NCI-H2227 (cell line): ENCODE results near the gene LRP1B.

ENCODE experiments used
- DNase-seq: peaks from one replicate; lab custom pipeline; 2025; ENCODE audit not compliant: unreplicated experiment; lab: John Stamatoyannopoulos, UW

The LRP1B gene

DNA sequence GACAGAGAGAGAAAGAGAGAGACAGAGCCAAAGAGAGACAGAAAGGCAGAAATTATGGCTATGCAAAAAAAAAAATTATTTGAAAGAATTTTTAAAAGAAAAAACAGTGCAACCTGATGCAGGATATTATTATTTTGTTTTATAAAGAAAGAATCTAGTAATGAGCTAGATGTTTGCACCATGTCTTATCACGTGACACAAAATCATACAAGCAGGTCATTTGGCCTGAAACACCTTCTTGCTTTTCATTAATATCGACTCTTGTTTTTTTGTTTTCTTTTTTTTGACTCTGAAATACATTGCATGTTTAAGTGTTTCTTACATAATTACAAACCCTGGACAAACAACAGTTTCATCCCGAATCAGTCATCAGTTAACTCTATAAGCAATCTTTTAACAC lies 606.0 kb downstream of the LRP1B start:
- no peak for DNase-seq

DNA sequence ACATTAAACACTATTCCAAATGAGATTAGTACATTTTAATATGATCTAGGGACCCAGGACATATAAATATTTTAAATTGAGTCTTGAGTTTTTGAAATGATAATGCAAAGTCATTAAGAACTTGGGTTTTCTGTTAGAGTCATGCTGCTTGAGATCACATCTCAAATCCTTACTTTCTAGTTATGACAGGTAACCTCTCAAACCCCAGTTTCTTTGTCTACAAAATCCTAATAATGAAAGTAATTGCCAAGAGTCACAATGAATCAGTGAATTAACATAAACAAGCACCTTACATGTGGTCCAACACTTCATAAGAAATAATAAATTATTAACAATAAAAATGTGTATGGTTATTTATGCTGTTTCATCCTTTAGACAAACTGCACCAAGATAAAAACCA lies 607.6 kb downstream of the LRP1B start:
- DNase-seq = no peak

DNA sequence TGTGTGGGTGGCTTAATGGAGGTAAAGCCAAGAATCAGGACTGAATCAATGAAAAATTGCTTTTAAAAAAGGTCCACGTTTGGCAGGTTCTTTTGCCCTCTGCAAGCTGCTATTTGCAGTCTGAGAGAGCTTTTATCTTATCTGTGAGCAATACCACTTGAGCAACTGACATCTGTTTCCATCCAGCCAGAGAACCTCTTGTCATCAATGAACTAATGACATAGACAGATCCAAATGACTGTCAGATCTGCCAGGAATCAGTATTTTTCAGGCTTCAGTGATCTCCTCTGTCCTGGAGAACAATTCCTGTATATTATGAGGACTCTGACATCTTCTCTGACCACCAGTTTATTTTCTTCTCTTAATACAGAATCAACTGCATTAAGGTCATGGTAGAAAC lies 608.1 kb downstream of the LRP1B start:
- DNase-seq = no peak

DNA sequence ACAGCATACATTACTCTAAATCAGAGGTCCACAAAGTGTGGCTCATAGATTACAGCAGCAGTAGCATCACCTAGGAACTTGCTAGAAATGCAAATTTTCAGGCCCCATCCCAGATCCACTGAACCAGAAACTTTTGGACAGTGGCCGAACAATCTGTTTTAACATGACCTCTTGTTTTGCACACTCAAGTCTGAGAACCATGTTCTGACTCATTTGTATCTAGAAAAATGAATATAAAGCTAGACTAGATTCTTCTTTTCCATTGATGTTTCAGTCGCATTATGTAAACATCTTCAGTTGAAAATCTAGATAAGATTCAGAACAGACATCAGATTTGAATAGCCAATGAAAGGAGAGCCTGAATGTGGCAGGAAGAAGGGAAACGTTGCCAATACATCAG lies 608.8 kb downstream of the LRP1B start:
- DNase-seq = no peak

DNA sequence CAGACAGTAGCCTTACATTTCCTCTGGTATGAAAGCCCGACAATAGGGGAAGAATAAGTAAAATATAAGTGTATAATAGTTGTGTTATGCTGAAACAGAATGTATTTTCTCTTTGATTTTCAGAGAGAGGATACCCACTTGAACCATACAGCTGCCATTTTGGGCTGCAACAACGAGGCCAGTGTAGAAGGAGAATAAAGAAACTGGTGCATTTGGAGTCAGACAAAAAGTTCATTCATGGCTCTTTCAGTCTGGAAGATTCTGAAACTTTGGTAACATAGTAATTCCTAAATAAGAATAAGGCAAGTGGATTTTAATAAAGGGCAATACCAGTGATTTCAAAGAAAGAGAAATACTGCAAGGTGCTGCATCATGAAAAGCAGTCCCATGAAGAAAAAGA lies 610.9 kb downstream of the LRP1B start:
- no peak for DNase-seq

DNA sequence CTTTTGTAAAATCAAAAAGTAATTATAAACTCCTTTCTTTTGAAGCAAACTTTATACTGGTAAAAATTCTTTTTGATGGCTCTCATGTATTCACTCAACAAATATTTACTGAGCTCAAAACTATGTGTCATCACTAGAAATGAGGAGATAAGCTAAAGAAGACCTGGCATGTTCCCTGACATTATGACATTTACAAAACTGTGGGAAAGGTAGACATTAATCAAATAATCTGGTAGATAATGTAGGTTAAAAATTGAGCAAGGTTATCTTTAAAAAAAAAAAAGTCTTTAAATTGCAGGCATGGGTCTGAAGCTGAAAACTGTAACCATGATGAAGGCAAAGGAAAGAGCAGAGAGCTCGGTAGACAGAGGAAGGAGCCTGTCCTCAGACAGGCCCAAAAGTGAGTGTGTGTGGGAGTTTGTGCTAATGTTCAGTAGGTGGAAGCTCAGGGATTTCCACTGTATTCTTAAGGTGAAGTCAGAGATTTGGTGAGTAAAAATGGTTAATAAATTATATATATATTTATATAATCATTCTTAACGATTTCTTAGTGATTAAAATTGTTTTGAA lies 612.9 kb downstream of the LRP1B start:
- no peak for DNase-seq

DNA sequence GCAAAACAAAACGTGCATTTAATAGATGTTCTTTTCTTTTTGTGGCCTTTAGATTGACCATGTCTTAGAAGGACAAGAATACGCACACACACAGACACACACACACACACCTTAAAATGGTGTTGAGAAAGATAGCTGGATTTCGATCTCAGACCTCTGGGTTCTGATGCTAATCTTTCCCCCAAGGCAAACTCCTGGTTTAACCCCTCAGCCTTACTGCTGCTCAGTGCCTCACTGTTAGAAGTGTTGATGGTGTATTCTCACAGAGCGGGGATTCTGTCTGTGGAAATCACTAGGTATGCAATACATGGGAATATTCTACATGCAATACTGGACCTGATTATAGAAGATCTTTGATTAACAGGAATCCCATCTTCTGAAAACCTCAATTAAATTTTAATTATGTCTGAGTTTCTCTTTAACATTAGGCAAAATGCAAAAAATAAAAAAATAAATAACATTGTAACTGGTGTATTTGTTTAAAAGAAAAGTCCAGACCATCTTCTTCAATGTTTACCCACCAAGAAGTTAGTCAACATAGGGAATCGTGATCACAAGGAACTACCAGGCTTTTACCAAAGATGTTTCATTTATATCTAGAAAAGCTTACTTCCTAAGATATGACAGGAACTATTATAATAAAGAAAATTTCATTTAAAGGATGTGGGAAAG lies 613.5 kb downstream of the LRP1B start:
- no peak for DNase-seq

DNA sequence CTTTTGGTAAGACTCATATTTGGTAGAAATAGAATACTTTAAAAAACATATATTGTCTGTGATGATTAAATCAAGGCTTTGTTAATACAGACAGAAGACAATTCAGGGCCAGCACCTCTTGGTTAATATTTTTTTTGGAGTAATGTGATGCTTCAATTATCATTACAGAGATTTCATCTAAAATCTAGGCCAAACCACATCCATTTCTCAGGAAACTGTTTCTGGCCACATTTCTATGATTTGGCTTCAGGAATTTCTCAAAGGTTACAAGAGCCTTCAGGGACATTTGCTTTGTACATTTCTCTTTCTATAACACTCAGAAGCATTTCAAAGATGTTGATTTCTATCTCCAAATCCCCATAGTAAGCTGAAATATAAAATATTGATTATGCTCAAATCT lies 614.9 kb downstream of the LRP1B start:
- no peak for DNase-seq

DNA sequence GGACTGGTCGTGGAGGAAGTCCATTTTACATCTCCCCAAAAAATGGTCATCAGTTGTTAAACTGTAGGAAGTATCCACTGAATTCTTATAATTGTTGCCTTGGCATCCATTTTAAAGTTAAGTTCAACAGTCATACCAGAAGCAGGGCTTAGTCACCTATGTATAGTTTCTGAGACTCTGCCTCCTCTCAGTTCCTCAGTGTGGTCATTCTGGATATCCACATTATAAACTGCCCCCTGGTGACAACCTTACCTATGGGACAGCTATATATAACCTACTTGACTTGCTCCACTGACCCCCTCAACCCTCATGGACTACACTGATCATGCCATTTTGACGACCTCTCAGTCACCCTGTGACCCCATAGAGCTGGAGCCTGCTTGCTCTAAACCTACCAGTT lies 617.0 kb downstream of the LRP1B start:
- DNase-seq = no peak

DNA sequence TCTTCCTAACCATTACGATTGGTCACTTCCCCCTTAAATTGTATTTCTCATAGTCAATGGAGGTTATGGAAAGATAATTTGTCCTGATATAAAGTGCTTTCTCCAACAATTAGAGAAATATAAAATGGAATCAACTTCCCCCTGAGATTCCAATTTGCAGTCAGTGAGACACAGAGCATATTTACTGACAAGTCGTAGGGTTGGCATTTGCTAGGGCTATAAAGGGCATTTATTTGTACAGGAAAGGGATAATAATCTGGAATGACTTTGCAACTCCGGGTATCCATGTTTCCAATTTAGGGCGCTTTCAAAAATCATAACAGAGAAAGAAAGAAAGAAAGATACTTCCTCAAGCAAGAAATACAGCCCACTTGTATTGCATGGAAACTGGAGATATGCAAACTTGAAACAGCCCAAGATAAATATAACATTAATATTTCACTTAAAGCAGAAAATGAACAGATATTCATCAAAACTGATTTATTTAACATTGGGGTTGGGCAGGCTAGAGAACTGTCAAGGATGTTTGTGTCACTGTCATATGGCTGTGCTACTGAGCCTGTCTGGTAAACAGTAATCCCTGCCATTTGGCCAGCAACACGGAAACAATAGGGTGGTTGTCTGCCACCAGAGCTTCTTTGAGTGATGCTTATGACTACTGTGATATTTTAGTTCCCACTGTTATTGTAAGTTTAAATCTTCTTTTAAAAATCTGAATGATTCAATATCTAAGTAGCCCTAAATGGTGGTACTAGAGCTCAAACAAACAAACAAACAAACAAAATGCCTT lies 621.8 kb downstream of the LRP1B start:
- no peak for DNase-seq

DNA sequence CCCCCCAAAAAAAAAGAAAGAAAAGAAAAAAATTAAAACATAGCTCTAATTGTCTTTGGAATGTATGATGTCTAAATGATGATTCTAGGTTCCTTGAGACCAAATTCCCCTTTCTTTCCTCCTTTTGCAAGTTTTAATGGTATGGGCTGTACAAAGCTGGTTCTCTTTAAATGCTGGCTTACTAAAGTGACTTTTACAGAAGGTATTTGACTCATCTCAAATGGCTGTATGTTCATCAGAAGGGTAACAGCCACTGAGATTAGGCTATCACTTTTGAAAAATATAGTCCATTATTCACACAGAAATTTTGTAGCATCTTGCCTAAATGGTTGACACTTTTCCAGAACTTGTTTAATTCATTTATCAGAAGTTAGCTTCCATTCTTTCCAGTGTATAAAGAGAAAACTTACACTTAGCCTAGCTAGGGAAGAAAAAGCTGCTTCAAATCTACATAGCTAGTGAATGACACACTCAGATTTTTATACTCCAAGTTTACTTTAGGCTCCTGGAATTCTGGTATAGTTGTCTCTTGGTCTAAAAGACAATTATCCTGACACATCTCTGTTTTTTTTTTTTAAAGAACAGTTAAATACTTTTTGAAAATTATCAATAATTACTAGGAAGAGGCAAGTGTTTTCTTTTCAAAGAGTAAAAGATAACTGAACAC lies 622.6 kb downstream of the LRP1B start:
- no peak for DNase-seq

DNA sequence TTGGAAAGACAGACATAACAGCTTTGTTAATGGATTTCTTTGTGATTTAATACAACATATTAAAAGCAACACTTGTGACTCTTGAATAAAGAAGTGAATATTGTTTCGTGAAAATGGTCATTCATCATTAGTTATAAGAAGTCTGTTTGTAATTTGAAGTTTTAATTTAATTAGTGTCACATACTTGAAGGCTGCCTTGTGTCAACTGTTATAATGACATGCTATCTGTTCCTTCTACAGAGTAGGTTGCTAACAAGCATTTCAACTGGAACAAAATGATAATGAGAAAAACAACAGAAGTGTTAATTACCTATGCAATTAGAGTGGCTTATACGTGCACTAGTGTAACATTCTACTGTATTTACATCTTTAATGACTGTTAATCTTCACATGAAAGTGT lies 624.7 kb downstream of the LRP1B start:
- no peak for DNase-seq

DNA sequence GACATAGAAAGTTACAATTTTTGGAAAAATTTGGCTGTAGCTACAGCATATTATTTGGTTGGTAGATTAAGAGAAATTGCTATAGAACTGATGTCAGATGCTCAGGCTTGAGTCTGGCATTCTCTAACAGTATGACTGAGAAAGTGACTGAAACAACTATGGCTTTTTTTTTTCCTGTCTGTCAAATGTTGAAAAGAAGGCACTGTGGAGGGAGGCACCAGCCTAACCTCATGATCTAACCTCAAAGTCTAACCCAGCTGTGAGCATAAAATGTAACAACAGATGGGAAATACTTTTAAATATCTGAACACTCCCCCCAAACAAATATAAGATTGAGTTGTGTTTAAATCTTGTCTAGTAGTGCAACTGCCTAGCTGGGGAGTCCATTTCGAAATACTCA lies 629.1 kb downstream of the LRP1B start:
- DNase-seq = no peak

DNA sequence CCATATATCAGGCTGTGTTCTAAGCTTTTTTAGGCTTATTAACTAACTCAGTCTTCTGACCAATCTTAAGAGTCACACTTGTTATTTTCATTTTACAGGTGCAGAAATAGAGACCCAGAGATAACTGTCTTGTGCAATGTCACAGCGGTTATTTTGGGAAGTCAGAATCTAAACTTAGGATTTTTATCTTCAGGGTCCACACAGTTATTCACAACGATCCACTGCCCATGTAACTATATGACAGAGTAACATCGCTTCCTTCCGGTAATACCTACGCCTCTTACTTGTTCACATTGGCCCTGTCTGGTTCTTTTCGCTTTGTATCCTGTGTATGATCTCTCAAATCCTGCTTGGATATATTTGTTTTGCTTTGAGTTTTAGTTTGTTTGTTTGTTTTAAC lies 631.7 kb downstream of the LRP1B start:
- DNase-seq = no peak

DNA sequence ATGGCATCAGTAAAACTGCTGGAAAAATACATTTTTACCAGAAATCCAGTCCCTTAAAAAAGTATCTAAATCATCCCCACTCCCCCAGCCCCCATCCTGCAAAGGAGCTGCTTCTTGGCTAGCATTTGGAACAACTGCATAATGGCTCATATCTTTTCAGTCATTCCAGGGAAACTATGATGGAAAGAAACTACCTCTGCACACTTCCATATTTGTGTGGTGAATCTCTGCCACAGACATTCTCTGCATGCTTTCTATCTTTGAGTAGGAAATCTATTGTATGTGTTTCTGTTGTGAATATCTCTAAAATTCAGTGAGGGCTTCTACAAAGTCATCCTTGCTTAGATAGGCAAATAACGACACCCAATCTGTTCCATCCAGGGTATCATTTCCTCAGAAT lies 632.3 kb downstream of the LRP1B start:
- DNase-seq = no peak

DNA sequence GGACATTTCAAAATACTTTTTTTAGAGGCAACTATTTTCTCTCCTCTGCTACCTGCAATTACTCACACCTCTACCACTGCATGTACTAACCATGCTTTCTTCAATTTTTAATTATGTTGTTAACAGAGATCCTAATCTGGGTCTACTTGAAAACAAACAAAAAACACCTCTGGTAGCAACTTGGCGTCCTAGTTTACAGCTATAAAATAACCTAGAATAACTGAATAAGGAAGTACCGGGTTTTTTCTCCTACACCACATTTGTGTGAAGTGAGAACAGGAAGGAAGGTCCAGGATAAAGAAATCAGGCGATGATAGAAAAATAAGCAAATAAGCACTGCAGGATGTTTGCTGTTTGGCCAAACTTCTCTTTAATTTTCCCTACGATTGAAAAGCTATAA lies 633.5 kb downstream of the LRP1B start:
- DNase-seq = no peak

DNA sequence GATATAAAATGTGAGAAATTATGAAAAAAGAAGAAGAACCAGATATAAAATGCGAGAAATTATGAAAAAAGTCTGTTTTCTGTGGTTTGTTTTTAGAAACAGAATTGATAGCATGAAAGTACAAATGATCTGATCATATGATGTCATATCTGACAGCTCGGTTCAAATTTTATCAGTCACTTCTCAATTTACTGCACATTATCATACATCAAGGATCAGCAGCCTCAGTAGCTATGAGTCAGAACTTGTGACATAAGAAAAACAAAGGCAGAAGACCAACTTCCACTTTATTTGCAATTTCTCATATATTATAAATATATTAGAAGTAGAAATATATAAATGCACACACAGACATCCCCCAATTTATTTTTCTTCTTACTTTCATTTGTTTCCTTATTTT lies 634.0 kb downstream of the LRP1B start:
- no peak for DNase-seq

DNA sequence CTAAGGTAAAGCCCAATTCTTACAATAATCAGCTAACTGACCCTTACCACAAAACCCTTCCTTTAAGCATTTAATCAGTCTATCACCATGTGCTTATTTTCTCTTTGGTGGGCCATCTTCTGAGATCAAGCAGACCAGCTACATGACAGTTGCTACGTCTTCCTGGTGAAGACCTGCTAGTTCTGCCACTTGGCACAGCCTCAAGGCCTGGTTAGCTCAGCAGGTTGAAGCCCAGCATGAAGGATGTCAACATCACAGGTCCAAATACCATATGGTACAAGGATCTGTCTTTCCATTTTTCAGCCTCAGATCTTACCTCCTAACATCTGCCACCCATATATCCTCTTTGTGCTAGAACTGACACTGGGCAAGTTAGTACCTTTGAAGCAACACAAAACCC lies 636.9 kb downstream of the LRP1B start:
- no peak for DNase-seq

DNA sequence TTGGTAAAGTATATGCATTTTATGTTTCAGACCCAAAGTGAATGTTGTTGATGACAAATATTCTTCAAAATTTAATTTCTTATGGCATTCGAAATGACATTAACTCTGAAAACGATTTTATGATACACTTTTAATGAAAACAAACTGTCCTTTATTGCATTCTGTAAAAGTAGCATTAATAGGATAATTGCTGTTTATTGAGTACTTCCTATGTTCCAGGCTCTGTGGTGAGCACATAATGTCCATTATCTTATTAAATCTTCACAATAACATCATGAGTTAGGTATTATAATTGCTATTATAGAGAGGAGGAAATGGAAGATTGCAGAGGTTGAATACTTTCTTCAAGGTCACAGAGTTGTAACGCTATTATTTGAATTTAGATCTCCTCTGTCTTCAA lies 638.0 kb downstream of the LRP1B start:
- no peak for DNase-seq

DNA sequence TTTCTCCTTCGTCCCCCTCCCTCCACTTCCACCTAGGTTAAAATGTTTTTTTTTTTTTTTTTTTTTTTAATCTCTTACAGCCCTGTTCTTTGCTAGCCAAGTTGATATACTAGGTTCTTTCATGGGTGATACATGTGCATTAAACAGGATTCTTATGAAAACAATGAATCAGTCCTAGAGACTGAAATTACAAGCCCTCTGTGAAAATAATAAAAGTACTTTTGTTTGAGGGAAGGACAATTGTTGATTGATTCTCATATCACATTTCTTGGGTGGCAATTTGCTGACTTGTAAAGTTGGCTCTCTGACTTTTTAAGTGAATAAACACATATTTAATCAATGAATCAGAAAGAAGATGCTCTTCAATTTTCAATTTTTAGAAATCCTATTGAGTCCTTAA lies 639.9 kb downstream of the LRP1B start:
- no peak for DNase-seq

DNA sequence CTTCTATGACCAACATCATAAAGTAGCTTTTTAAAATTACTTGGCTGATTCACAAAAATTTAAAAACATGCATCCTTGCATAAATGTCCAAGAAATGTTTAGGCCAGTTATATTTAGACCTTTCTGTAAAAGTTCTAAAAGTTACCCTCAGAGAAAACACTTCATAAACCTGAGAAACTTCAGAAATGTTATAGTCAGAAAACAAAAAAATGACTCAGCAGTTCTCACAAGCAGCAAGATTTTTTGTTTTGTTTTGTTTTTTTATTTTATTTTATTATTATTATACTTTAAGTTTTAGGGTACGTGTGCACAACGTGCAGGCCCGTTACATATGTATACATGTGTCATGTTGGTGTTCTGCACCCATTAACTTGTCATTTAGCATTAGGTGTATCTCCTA lies 648.1 kb downstream of the LRP1B start:
- no peak for DNase-seq

DNA sequence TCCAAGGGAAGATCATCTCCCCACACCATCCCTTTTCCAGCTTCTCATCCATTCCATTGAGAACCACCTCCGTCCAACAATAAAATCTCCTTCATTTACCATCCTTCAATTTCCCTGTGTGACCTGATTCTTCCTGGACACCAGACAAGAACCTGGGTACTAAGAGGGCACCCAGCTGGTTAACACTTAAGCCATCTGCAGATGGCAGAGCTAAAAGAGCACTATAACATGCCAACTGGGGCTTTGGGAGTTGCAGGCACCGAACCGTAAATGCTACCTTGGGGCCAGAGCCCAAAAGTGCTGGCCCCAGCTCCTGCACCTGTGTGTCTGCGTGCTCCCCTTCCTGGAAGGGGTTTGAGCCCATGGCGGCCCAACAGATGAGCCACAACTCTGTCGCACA lies 655.0 kb downstream of the LRP1B start:
- no peak for DNase-seq
